Upper lobe of left lung (tissue), 6 donors: ENCODE results near the gene USP54. TPM values are rescaled to one million over a fixed set of nuclear protein-coding genes. Genes with fewer than 3 reads are reported as not detected.

Experiments
- ATAC-seq, 2 donors: fragments of 200-7000 bp; cut with Tn5 transposase; one replicate each; pipeline ENCODE4 v1.9.1; 2022; ENCODE audit warnings: mild to moderate bottlenecking in 2 of 2, moderate library complexity in 2 of 2; ENCODE audit not compliant: low FRiP score in 2 of 2
- DNase-seq, 2 donors: peaks; one replicate each; pipeline ENCODE4 v3.0.0-alpha.2; 2019 to 2020
- H3K27ac ChIP-seq, 4 donors: fragments of 200-600 bp; sonication (generic); one replicate each; pipeline ENCODE4 v1.5.1; 2016 to 2019
- H3K27me3 ChIP-seq, 4 donors: fragments of 200-600 bp; sonication (generic); one replicate each; pipeline ENCODE4 v1.5.1; 2017 to 2019
- H3K36me3 ChIP-seq, 4 donors: fragments of 200-600 bp; sonication (generic); one replicate each; pipeline ENCODE4 v1.5.1; 2016 to 2019
- H3K4me1 ChIP-seq, 4 donors: fragments of 200-600 bp; sonication (generic); one replicate each; pipeline ENCODE4 v1.5.1; 2018 to 2019
- H3K4me3 ChIP-seq, 4 donors: fragments of 200-600 bp; sonication (generic); one replicate each; pipeline ENCODE4 v1.5.1; 2017 to 2019; ENCODE audit warnings: mild to moderate bottlenecking in 2 of 4, moderate library complexity in 1 of 4
- H3K9me3 ChIP-seq, 4 donors: fragments of 200-600 bp; sonication (generic); one replicate each; pipeline ENCODE4 v1.5.1; 2018 to 2019
- CTCF ChIP-seq, 6 experiments: fragments of 450-650 bp in 4 of 6; fragments of 200-600 bp in 2 of 6; sonication (generic) in 2 of 6; IDR thresholded peaks; one replicate each; pipeline ENCODE4 v1.5.1; 2016 to 2019; ENCODE audit warnings: antibody characterized with exemption in 6 of 6
- EP300 ChIP-seq, 4 donors: sonication (generic); formaldehyde crosslinking; IDR thresholded peaks; one replicate each; pipeline ENCODE4 v1.5.1; 2017; ENCODE audit warnings: antibody characterized with exemption in 4 of 4, control low read depth in 2 of 4
- POLR2A ChIP-seq, 4 donors: fragments of 450-650 bp; IDR thresholded peaks; one replicate each; pipeline ENCODE4 v1.5.1; 2016 to 2017; ENCODE audit warnings: antibody characterized with exemption in 4 of 4, mild to moderate bottlenecking in 2 of 4
- POLR2AphosphoS5 ChIP-seq, 2 donors: sonication (generic); formaldehyde crosslinking; IDR thresholded peaks; one replicate each; pipeline ENCODE4 v1.5.1; 2017; ENCODE audit warnings: antibody characterized with exemption in 2 of 2
- WGBS, 2 donors: methylation state at CpG; one replicate each; pipeline ENCODE4 v1.1.5; 2017 to 2018; 5-methylcytosine and 5-hydroxymethylcytosine counted together
- total RNA-seq, 6 donors: library from RNA; depleted of rRNA in 4 of 6; stranded (reverse); fragments of >200 nt in 4 of 6; gene quantifications; one replicate each; pipeline versions ENCODE4 v1.1.0 to v1.2.1, GENCODE V29; 2016 to 2021
- donor health status: DM: no; HTN: no; CAD: no; lungs with moderate emphysema.
- donor health status: DM: no; HTN: yes; CAD: no; lungs with severe emphysema.

USP54 gene
- total RNA-seq, 6 donors from 2014 or later = 67.9 to 188 (median 120) TPM

DNA sequence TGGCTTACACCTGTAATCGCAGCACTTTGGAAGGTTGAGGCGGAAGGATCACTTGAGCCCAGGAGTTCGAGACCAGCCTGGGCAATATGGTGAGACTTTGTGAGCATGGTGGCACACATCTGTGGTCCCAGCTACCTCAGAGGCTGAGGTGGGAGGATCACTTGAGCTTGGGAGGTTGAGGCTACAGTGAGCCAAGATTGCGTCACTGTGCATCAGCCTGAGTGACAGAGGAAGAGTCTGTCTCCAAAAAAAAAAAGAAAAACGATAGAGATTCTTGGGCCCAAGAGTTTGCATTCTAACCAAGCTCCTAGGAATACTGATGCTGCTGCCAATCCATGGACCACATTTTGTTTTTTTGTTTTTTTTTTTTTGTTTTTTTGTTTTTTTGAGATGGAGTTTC, 38.0 kb upstream of the USP54 start:
- no peak for TF ChIP-seq CTCF (IDR thresholded peaks at IDR 0.05)
- no peak for TF ChIP-seq EP300 (IDR thresholded peaks at IDR 0.05)
- no peak for TF ChIP-seq POLR2AphosphoS5 (IDR thresholded peaks at IDR 0.05)
- TF ChIP-seq POLR2A (IDR thresholded peaks at IDR 0.05) = no peak

DNA sequence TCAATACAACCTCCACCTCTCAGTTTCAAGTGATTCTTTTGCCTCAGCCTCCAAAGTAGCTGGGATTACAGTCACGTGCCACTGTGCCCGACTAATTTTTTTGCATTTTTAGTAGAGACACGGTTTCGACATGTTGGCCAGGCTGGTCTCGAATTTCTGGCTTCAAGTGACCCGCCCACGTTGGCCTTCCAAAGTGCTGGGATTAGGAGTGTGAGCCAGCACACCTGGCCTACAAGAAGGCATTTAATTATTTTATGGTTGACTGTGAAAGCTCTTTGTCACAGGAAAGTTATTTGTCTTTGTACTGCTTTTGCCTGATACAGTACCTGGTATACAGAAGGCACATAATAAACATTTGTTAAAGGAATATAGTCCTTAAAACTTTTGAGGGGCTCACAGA, 37.3 kb upstream of the USP54 start:
- DNase-seq (no peak), ATAC-seq (no peak)
- Histone ChIP-seq H3K27ac (no peak overlapping the region), H3K4me3 (no peak overlapping the region), H3K9me3 (no peaks in the 10 kb centered on the region), H3K4me1 (peaks cover 9 to 16% (median 14%) of the 10 kb centered on the region in 4 donors), H3K36me3 (no peaks in the 10 kb centered on the region), H3K27me3 (no peaks in the 10 kb centered on the region)
- TF ChIP-seq EP300 (IDR thresholded peaks at IDR 0.05) (no peak), POLR2AphosphoS5 (IDR thresholded peaks at IDR 0.05) (no peak), POLR2A (IDR thresholded peaks at IDR 0.05) (no peak), CTCF (IDR thresholded peaks at IDR 0.05) (no peak)
- WGBS, 2 donors = 74% methylated on average over 7 of the region's 7 CpGs

More for the DNA sequence above, 38.0 kb upstream of the USP54 start:
- Histone ChIP-seq H3K4me1 (peaks cover 9 to 16% (median 14%) of the 10 kb centered on the region in 4 donors), H3K27me3 (no peaks in the 10 kb centered on the region), H3K27ac (no peak overlapping the region), H3K4me3 (no peak overlapping the region), H3K9me3 (no peaks in the 10 kb centered on the region), H3K36me3 (no peaks in the 10 kb centered on the region)
- DNase-seq (no peak), ATAC-seq (no peak)
- WGBS, 2 donors = 89 to 95% methylated on average over 5 of the region's 5 CpGs

GRCh38 chr10:73627300-73627699, 36.2 kb upstream of the USP54 start:
- H3K27ac ChIP-seq = no peak overlapping the region
- H3K4me3 ChIP-seq = no peak overlapping the region
- H3K36me3 ChIP-seq = no peaks in the 10 kb centered on the region
- H3K9me3 ChIP-seq = no peaks in the 10 kb centered on the region
- TF ChIP-seq POLR2AphosphoS5 (IDR thresholded peaks at IDR 0.05) (no peak), POLR2A (IDR thresholded peaks at IDR 0.05) (no peak), EP300 (IDR thresholded peaks at IDR 0.05) (no peak), CTCF (IDR thresholded peaks at IDR 0.05) (no peak)
- no peak for DNase-seq
- peaks cover 9 to 16% (median 14%) of the 10 kb centered on the region in 4 donors for H3K4me1 ChIP-seq
- WGBS, 2 donors = 95% methylated on average over 6 of the region's 6 CpGs
- no peaks in the 10 kb centered on the region for H3K27me3 ChIP-seq
- no peak for ATAC-seq

DNA sequence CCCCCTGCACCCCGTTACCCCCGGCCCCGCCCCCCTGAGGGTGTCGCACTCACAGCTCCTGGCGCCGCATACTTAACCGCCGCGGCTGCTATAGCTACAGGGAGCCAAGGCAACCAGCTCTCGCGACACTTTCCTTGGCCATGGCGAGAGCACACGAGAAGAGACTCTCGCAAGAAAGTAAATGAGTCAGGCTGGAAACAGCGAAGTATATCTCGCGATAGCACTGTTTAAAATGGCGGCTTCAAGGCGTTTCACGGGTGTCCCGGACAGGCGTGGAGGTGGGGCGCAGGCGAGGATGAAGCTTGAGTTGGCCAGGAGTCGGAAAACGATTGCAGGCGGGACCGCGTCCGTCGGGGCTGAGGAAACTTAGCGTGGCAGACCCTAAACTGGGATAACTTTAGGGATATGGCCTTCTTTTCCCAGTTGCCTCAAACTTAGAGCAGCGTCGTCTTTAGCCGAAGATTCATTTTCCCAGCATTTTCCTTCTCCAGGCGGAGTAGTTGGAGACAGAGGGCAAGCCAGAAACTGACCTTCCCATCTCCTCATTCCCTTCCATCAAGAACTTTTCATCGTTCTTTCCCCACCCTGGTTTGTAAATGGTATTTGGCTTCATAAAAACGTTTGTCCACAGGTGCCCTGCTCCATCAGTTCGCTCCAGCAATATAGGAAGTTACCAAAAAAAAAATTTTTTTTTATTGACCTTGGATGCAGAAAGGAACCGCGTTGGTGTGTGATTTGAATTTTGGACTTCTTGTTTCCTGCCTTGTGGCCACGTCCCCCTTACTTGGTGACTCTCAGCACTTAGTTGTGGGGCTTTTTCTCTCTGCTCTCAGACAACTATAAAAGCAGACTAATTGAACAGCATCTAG, 35.0 kb upstream of the USP54 start:
- TF ChIP-seq POLR2A (IDR thresholded peaks at IDR 0.05) = peak in 2 of 4 donors; percentile 53 to 72
- no peak for TF ChIP-seq CTCF (IDR thresholded peaks at IDR 0.05)
- peak; percentile 58 to 71 for TF ChIP-seq POLR2AphosphoS5 (IDR thresholded peaks at IDR 0.05)
- TF ChIP-seq EP300 (IDR thresholded peaks at IDR 0.05) = no peak
- 3% methylated on average over 31 to 42 of the region's 42 CpGs for WGBS, 2 donors
- peak; percentile 96 to 98 for ATAC-seq

More for the DNA sequence above, 35.0 kb upstream of the USP54 start:
- Histone ChIP-seq H3K4me1 (peaks cover 9 to 16% (median 14%) of the 10 kb centered on the region in 4 donors), H3K27ac (peak overlapping the region; percentile 85 to 90 (median 87)), H3K4me3 (peak overlapping the region; percentile 62 to 98 (median 90)), H3K36me3 (no peaks in the 10 kb centered on the region), H3K27me3 (no peaks in the 10 kb centered on the region), H3K9me3 (no peaks in the 10 kb centered on the region)
- peak in 1 of 2 donors; percentile 98 for DNase-seq
